K562 (cell line): ENCODE measurements around the gene SPIRE1. TPM values are rescaled to one million over a fixed set of nuclear protein-coding genes. Genes with fewer than 3 reads are reported as not detected.
A peak's percentile ranks its signal among the peaks of the same experiment; 100 is the strongest.

Experiments
- BCOR ChIP-seq: fragments of 450-650 bp; IDR thresholded peaks from 2 replicates; pipeline ENCODE4 v1.6.1; 2016
- POLR3G ChIP-seq: IDR thresholded peaks from 2 replicates; pipeline ENCODE4 v1.6.1; 2011; ENCODE audit not compliant: insufficient read length, insufficient replicate concordance; ENCODE audit errors: extremely low read depth
- REST ChIP-seq, 2 experiments: fragments of 450-650 bp; formaldehyde crosslinking in 1 of 2; IDR thresholded peaks; 2 replicates each; pipeline versions ENCODE4 v1.4.0 to v1.6.1; 2014 to 2020; ENCODE audit warnings: mild to moderate bottlenecking in 2 of 2, borderline replicate concordance in 1 of 2, low read depth in 1 of 2
- STAT5A ChIP-seq: IDR thresholded peaks from 2 replicates; pipeline ENCODE4 v1.6.1; 2012; ENCODE audit warnings: low read length, inconsistent platforms, borderline replicate concordance
- TFE3 ChIP-seq: fragments of 450-650 bp; formaldehyde crosslinking; IDR thresholded peaks from 2 replicates; pipeline ENCODE4 v1.4.0; 2020; ENCODE audit warnings: mild to moderate bottlenecking, mixed read lengths
- polyA plus RNA-seq, 8 experiments: library from polyadenylated mRNA; depleted of rRNA in 4 of 8; stranded (reverse) in 5 of 8; unstranded in 3 of 8; fragments of >200 nt; fragmentation: Nextera tagmentation in 2 of 8; fragmentation: Illumina TruSeq in 1 of 8; extraction: Ambion mirVana in 2 of 8; extraction: Trizol in 1 of 8; gene quantifications; 2 replicates each; pipeline versions ENCODE4 v1.2.1 to v1.2.3, GENCODE V29; 2011 to 2014; ENCODE audit warnings: inconsistent platforms in 1 of 8, missing spikeins in 1 of 8
- total RNA-seq, 7 experiments: library from RNA; depleted of rRNA in 6 of 7; stranded (reverse); fragments of >200 nt in 6 of 7; fragmentation: Illumina TruSeq in 2 of 7; extraction: Trizol in 2 of 7; gene quantifications; 2 replicates each; pipeline versions ENCODE4 v1.2.1 to v1.2.3, GENCODE V29; 2011 to 2021; ENCODE audit warnings: low replicate concordance in 1 of 7

The SPIRE1 gene
- total and polyA plus RNA-seq, 9 of the 15 experiments (the other 6 are each of a cell fraction or from before 2014, with no cell fraction given) = 2.9 to 14.0 (median 10.2) TPM

- TF ChIP-seq REST (IDR thresholded peaks at IDR 0.05; ENCODE audit: borderline replicate concordance) = peak; percentile 87
- no peak for TF ChIP-seq REST (CRISPR knock-in tag; IDR thresholded peaks at IDR 0.05; ENCODE audit: low read depth)
- TF ChIP-seq TFE3 = no peak
- no peak for TF ChIP-seq POLR3G
- TF ChIP-seq STAT5A = no peak
- no peak for TF ChIP-seq BCOR
Observed at GRCh38 chr18:12659904-12660605, 2.1 kb upstream of the SPIRE1 start (continued).
